Activated CD8-positive, alpha-beta memory T cell treated with anti-CD3 and anti-CD28 coated beads for 1 hour (primary cell): ENCODE measurements around the gene DYRK3.
"Not testable (repeated sequence)": the region's sequence is repeated elsewhere in the genome, so short reads cannot be mapped to it uniquely, and the experiment has no call there.

Experiments used
- DNase-seq, 2 donors: peaks; one replicate each; pipeline ENCODE4 v3.0.0-alpha.2; 2020; ENCODE audit warnings: low read depth in 1 of 2; ENCODE audit errors: extremely low read depth in 1 of 2

DYRK3 gene

GRCh38 chr1:206635080-206635977 is at the start of gene DYRK3:
Gene DYRK3 (plus strand): TSS chr1:206635536. CDS start chr1:206635704, 168 bp downstream.
- DNase-seq = peak; percentile 71 to 84

- DNase-seq = no peak
Measured at GRCh38 chr1:206586501-206587445, 48.6 kb upstream of the DYRK3 start.

- DNase-seq = no peak
Measured at GRCh38 chr1:206587904-206588303, 47.4 kb upstream of the DYRK3 start.

- no peak for DNase-seq
Measured at GRCh38 chr1:206588492-206588891, 46.8 kb upstream of the DYRK3 start.

GRCh38 chr1:206589206-206589605 is 46.1 kb upstream of the DYRK3 start:
- no peak for DNase-seq

GRCh38 chr1:206590025-206590758 is 45.1 kb upstream of the DYRK3 start:
- DNase-seq = no peak

- no peak for DNase-seq
Measured at GRCh38 chr1:206591226-206591625, 44.1 kb upstream of the DYRK3 start.

- DNase-seq = no peak
Measured at GRCh38 chr1:206591696-206592095, 43.6 kb upstream of the DYRK3 start.

- no peak for DNase-seq
Measured at GRCh38 chr1:206593351-206593925, 41.9 kb upstream of the DYRK3 start.

GRCh38 chr1:206595581-206596318 is 39.6 kb upstream of the DYRK3 start:
- DNase-seq = no peak

GRCh38 chr1:206596319-206596666 is 39.0 kb upstream of the DYRK3 start:
- DNase-seq = no peak

GRCh38 chr1:206600527-206600926 is 34.8 kb upstream of the DYRK3 start:
- no peak for DNase-seq

- DNase-seq = no peak
Measured at GRCh38 chr1:206604861-206605260, 30.5 kb upstream of the DYRK3 start.

GRCh38 chr1:206606867-206607266 is 28.5 kb upstream of the DYRK3 start:
- DNase-seq = no peak

- DNase-seq = peak in 1 of 2 donors; percentile 41
Measured at GRCh38 chr1:206608108-206608698, 27.1 kb upstream of the DYRK3 start.

- no peak for DNase-seq
Measured at GRCh38 chr1:206609229-206609991, 25.9 kb upstream of the DYRK3 start.

- peak; percentile 75 to 91 for DNase-seq
Measured at GRCh38 chr1:206612129-206612876, 23.0 kb upstream of the DYRK3 start, which contains the start of gene EIF2D. Gene EIF2D (minus strand): TSS chr1:206612465. CDS start chr1:206612342, 123 bp downstream.

GRCh38 chr1:206626396-206626795 is 8.9 kb upstream of the DYRK3 start:
- DNase-seq = not testable (repeated sequence)
